GM10847 (cell line): ENCODE data around the gene SIGLEC7.

ENCODE experiments used
- POLR2A ChIP-seq: IDR thresholded peaks from 2 replicates; pipeline ENCODE4 v1.6.1; 2011; ENCODE audit not compliant: insufficient read length; ENCODE audit errors: extremely low read depth

SIGLEC7 gene

GRCh38 chr19:51196181-51196580 is 54.1 kb downstream of the SIGLEC7 start:
- TF ChIP-seq POLR2A: no peak

- TF ChIP-seq POLR2A: no peak
Observed at GRCh38 chr19:51198641-51199040, 56.5 kb downstream of the SIGLEC7 start.

- TF ChIP-seq POLR2A: no peak
Observed at GRCh38 chr19:51200071-51200666, 58.1 kb downstream of the SIGLEC7 start.

- no peak for TF ChIP-seq POLR2A
Observed at GRCh38 chr19:51201712-51202111, 59.6 kb downstream of the SIGLEC7 start.
